Stimulated activated CD4-positive, alpha-beta T cell treated with anti-CD3 and anti-CD28 coated beads, Interleukin-15, amount 100 ng/mL, for 1 hour (primary cell): ENCODE data around the gene HDGFL2.

Experiments used
- DNase-seq, 2 donors: peaks; one replicate each; pipeline ENCODE4 v3.0.0-alpha.2; 2020; ENCODE audit warnings: low read depth in 1 of 2, low spot score in 1 of 2

HDGFL2 gene

DNA sequence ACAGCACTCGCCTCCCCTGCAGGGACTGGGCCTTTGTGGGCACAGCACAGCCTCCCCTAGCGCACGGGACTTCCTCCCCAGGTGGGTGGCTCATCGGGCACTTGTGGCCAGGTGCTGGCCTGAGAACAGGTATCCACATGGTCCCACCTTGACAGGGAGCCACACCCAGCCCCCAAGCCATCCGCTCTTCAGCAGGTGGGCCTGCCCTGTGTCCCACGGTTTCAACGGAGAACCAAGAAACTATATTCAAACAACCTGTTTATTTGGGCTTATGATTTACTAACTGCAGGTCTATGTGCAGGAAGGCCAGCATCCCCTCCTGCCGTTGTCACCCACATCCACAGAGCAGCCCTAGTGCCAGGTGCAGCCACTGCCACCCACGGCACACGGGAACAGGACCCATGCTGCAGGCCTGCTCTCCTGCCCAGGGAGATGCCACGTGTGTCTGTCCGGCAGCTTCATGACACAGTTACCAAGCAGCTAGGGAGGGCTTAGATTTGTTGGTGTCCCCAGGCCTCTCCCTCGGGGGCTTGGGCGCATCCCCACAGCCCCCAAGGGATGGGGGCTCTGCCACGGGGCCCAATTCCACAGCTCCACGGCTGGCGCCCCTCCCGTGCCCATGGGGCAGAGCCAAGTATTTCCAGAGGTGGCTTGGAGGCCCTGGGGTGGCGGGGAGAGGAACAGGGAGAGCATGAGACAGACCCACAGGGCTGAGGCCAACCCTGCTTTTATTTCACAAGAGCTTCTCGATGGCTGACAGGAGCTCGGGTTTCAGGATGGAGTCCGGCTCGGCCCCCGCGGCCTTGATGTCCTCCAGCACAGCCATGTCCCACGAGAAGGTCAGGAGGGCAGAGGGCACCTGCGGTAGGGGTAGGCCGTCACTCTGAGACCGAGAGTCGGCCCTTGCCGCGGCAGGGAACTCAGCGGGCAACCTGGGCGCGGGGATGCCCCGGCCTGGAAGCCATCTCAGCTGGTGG is 27.0 kb upstream of the HDGFL2 start:
- no peak for DNase-seq

DNA sequence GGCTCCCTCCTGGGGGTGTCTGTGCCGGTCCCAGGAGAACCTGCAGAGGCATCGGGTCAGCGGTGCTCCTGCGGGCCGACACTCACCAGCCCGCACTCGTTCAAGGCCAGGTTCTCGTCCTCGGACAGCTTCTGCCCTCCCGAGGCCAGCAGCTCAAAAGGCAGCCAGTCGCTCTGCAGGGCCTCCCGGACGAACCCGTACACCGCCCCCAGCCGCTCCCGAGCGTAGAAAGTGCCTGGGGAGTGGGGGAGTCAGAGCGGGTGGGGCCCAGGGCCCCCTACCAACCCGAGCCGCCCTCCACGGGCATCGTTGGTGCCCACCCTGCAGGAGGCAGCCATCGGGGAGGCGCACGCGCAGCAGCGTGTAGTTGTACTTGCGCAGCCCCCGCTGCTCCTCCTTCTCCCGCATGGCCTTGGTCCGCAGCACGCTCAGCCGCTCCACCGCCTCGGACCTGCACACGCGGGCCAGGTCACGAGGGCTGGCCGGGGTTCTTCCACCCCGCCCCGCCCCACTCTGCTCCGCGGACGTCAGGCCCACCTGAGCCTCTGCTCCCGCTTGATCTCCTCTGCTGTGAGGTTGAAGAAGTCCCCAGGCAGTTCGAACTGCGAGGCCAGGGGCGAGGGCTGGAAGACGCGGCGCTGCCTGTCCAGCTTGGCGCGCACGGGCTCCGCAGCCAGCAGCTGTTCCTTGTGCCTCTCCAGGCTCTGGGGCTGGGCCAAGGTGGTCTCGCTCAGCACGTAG is 26.0 kb upstream of the HDGFL2 start:
- no peak for DNase-seq

DNA sequence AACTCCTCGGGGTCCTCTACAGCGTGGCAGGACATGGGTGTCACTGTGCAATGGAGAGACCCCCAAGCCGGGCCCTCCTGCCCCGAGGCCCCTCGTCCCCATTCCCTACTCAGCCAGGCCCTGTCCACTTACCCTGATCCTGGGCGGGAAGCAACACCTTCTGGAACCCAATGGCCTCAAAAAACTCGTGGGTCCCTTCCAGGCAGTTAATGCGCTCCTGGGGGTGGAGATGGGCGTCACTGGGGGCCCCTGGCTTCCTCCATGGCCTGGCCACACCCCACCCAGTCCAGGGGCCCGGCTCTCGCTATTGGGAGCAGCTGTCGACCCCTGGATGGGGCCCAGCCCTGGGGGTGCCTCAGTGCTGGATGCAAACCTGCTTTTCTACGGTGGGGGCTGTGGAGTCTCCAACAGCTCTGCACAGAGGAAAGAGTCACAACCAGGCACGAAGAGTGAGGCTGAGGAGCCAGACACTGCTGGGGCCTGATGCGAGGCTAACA is 25.3 kb upstream of the HDGFL2 start:
- DNase-seq = no peak

DNA sequence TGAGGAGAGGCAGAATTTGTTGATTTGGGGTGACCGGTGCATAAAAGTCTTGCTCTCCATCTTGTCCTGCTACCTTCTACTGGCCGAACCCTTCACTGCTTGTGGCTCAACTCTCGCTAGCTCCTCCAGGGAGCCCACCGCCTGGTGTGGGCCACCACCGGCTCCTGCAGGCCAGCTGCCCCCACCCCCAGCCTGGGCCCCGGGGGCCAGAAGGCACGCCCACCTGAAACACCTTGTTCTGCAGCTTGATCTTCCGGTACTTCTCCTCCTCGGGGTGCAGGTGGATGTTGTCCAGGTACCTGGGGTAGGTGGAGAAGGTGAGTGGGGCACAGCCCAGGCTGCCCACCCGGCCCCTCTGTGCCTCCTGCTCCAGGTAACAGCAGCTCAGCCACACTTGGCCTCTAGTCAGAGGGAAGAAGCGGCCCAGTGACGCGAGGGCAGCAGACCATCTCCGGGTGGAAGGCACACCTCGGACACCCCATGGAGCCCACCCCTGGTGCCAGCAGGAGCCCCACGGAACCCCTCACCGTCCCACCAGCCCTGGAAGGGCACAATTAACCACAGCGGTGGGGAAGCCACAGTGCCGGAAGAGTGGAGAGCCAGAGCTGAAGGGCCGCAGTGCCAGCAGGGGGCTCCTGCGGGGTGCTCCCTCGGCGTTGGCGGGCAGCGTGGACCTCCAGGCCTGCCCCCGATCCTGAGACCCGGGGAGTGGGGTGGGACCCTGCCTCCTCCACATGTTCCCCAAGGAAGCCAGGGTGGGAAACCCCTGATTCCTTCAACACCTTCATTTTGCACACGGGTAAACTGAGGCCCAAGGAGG is 24.6 kb upstream of the HDGFL2 start:
- DNase-seq = no peak

DNA sequence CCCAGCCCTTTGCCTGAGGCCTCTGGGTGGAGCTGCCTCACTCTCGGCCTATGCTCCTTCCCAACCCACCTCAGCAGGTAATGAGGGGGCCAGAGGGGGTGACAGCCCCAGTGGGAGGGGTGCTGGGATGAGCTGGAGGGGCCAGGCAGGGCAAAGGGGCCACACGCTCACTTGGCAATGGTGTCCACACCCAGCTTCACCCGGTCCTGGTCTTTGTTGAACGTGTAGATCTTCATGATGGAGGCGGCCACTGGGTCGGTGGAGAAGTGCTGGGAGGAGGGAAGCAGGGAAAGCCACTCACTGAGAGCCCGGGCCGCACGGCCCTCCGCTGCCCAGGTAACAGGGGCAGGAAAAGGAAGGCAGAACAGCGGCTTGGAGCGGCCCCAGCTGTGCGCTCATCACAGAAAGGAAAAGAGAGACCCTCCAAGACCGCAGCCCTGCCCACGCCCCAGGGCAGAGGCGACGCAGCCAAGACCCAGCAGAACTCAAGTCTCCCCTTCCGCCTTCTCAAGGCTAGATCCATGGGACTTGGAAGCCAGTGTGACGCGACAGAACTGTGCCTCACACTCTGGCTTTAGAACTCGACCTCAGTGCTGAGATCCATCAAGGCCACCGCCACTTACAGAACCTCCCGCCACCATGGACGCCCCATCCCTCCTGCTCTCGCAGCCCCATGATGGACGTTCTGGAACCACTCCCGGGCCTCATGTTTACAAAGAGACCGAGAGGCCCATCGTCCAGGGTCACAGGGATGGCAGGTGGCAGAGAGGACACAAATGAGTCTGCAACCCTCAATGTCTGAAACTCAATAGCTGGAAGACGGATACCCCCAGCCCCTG is 23.7 kb upstream of the HDGFL2 start:
- no peak for DNase-seq

DNA sequence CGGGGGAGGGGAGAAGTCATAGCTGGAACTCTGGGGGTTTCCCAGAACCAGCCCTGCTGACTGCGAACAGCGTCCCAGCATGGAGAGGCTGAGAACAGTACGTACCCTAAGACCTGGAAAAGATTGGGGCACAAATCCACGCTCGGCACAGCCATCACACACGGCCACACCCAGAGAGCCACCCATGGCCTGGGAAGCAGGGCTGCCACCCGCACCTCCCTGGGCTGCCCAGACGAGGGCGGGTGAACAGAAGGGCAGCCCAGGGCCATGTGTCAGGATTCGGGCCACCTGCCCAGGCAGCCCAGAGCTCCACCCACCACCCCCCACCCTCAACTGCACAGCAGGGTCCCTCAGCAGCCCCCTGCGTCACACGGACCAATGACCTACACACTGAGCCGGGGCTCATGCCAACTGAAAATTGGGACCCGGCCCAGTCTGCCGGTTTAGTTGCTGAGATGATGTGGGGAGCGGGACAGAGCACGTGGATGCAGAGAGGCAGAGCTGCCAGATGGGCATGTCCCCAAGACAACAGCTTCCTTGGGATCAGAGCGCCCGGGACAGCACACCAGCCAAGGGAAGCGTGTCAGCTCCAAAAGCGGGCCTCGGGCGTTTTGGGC is 23.0 kb upstream of the HDGFL2 start:
- no peak for DNase-seq

DNA sequence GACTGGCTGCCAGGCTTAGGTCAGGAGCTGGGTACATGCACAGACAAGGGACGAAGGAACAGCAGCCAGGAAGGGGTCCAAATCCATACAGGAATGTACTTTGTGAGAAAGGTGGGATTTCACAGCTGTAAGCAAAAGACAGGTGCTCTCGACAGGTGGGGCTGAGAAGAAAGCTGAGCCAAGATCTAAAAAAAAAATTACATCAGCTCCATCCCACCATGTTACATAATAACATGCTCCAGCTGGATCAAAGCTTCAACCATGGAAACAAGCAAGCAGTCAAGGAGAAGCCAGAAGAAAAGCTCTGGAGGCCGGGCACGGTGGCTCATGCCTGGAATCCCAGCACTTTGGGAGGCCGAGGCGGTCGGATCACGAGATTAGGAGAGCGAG is 22.5 kb upstream of the HDGFL2 start:
- DNase-seq = no peak

DNA sequence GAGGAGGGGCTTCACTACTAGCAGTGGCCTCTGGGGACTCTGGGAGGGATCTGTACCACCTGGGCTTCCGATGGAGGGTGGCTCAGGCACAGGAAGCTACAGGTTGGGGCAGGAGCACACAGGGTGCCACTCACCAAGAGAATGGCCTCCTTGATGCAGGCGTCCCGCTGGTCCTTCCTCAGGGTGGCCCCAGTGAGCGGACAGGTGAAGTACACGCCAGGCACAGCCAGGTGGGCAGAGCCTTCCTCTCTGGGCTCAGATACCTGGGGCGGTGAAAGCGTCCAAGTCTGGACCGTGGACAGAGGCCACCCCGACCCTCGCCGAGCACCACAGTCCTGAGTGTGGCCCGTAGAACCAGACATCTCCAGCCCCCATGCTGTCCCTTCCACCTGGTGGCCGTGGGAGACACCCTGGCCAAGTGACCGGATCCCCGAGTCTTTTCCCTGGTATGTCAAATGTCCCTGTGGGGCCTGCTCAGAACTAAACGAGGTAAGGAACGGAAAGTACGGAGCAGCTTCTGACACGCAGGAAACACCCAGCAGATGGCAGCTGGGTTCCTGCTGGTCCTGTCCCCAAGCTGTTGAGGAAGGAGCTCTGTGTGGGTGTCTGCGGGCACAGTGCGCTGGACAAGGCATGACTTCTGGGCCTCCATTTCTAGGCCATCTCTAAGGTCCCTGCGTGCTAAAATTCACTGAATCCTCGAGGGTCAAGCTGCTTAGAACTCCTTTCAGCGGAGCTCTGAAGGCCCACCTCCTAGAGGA is 19.7 kb upstream of the HDGFL2 start:
- DNase-seq = no peak

DNA sequence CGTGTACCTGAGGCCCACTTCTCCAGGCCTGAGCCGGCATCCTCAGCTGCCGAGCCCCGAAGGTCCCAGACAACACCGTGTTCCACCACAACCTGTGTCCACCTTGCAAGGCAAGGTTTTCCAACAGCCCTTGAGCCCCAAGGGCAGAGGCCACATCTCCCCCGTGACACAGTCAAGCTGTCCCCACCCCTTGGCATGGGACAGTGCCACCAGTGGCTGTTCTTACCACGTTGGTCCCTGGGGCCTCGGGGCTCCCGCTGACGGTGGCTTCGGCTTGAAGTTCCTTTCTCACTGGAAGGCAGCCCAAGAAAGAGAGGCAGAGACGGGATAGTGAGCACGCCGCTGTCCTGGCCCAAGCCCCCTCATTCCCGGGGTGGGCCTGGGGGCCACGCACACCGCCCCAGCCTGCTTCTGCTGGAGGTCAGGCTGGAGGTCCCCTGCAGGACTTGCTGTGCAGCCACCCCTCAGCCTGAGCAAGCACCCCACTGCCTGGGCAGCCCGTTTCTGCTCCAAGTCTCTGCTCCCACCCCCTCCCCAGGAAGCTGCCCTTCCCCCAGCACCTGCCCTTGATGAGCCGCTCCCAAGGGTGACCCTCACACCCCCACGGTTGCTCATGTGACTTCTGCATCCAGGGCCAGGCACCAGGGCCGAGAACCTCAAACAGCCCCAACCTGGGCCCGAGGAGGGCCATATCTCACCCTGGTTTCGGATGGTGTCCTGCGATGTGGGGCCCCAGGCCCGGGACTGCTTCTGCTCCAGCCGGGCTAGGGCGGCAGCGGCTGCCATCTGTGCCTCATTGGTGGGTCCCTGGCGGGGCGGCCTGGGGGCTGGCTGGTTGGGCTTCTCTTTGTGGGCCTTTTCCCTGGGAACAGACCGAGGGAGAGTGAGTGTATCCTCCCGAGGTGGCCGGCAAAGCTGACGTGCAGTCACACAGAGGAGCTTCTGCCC is 18.6 kb upstream of the HDGFL2 start:
- DNase-seq = no peak

DNA sequence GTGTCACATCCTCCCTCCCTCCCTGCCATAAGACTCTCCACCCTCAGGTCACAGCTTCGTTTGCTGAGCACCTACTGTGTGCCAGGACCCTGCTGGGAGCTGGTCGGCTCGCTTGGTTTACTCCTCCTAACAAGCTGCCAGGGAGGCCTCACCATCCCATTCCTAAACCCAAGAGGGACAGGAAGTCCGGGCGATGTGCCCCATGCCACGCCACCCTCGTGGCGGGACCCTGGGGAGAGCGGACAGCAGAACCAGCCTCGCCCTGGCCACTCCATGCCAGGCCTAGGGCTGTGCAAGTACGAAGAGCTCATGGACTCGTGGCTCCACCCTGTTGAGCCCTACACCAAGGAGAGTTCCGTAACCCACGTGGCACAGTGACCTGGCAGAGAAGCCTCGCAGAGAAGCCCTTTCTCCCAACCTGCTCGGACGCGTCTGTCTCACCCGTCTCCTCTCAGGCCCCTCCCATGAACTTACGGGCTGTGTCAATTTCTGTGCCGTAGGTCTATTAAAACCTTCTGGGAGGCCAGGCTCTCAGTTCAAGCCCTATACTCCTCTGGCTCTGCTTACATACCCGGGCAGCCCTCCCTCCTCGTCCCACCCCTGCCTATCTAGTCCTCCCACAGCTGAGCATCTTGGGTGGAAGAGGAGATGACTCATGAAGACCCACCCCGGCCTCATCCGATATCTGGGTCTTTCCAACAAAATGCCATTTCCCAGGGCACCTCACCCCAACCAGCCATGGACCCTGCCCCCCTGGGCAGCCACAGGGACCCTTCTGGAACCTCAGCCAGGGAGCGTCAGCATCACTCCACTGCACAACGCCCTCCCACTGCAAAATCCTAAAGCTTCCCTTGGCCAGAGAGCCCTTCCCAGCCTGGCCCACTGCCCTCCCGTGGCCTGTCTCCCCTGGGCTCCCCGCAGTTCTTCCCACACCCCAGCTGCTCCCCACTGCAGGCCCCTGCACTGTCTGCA is 17.1 kb upstream of the HDGFL2 start:
- no peak for DNase-seq

DNA sequence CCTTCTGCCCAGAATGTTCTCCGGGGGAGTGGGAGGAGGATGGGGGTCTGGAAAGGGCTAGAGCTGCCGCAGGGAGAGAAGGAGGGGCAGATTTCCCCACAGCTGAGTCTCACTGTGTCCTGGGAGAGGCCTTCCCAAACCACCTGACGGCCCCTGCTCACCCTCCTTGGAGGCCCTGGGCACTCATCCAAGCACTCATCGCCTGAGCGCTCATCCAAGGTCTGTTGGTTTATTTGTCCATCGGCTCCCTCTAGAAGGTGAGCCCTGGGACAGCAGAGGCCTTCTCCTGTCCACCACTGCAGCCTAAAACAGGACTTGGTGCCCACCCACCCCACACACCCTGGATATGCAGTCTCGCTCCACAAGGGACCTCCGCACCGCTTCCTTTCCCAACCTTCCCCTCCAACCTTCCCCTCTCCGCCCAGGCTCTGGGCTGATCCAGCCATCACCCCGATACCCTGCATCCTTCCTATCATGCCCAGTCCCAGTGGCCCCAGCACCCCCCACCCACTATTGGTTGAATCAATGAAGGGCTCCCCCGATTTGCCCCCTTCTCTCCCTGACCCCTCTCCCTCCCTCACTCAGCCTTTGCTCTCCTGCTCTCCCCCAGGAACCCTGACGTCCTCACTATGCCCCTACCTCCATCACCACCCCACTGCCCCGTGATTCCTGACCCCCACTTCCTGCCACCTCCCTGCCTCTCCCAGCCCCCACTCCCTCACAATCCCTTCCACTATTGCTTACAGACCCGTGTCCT is 16.2 kb upstream of the HDGFL2 start:
- DNase-seq = no peak

DNA sequence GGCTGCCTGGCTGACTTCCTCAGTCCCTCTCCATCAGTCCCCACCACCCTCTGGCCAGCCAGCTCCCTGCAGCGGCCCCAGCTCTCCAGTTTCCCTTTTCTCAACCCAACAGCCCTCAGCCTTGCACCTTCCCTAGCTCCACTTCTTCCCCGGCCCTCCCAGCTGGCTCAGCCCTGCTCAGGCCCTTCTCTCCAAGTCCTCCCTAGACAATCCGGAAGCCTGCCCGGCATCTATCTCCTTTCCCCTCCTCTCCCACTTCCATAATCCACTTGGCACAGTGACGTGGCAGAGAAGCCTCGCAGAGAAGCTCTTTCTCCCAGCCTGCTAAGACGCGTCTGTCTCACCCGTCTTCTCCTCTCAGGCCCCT is 15.6 kb upstream of the HDGFL2 start:
- no peak for DNase-seq

DNA sequence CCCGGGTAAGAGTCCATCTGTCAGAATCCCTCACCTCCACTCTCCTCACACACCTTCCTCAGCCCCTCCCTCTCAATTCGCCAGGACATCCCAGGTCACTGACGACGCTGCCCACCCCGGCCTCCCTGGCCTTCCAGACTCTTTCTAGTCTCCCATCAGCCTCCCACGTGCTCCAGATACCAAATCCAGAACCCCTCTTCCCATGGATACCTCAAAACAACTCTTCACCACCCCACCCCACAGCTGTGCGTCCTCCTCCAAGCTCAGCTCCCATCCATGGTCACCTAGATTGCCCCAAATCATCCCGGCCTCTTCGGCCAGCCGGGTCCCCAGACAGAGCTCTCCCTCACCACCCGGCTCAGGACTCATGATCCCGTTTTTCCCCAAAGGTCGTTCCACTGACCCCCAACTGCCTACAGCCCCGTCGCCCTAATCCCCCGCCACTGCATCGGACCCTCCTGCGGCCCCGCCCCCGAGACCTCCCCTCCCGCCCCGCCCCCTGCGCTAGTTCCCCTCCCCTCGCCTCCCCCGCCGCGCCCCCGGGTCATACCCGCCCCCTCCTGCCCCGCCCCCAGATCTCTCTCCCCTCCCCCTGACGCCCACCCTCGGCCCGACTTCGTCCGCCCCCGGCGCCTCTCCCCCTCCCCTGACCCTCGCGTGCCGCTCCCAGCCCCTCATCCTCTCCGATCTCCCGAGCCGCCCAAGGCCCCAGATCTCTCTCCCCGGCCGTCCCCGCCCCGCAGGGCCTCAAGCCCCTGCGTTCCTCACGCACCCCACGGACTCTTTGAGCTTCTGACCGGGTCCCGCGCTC is 15.0 kb upstream of the HDGFL2 start:
- DNase-seq = no peak

DNA sequence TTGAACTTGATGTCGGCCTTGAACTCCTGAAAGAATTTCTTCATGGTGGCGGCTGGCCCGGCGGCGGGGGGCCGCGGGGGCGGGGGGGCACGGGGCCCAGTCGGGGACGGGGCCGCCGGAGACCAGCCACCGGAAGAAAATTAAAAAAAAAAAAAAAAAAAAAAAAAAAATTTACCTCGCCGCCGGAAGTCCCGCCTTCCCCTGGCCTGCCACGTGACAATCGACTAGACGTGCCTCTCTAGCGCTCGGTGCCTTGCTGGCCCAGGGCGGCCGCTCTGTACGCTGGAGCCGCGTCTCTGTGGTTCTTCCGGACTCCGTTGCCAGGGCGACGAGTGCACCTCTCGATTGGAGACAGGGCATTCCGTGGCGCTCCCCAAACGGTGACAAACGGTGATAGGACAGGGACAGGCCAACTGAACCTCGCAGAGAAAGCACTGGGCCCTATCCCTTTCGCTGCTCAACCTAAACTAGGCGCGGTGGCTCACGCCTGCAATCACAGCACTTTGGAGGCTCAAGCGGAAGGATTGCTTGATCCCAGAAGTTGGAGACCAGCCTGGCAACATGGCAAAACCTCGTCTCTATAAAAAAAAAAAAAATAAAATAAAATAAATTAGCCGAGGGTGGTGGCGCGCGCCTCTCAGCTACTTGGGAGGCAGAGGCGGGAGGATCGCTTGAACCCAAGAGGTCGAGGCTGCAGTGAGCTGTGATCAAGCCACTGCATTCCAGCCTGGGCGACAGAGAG is 14.3 kb upstream of the HDGFL2 start, which contains the start of gene UBXN6:
Gene UBXN6, minus strand, starts transcription at position 141 of the 742 bp plus-strand sequence. Its CDS starts 97 bp downstream, at position 44.
- peak; percentile 91 to 94 for DNase-seq
